Body of pancreas (tissue), 4 donors: ENCODE measurements around the gene PRSS16.
"Not testable (repeated sequence)": the region's sequence is repeated elsewhere in the genome, so short reads cannot be mapped to it uniquely, and the experiment has no call there.

Experiments used
- CTCF ChIP-seq, 7 experiments: fragments of 450-650 bp in 4 of 7; fragments of 200-600 bp in 3 of 7; sonication (generic) in 3 of 7; IDR thresholded peaks; one replicate each; pipeline ENCODE4 v1.5.1; 2016 to 2019; ENCODE audit warnings: antibody characterized with exemption in 7 of 7
- POLR2A ChIP-seq, 3 donors: fragments of 450-650 bp; IDR thresholded peaks; one replicate each; pipeline ENCODE4 v1.6.1; 2016; ENCODE audit warnings: antibody characterized with exemption in 3 of 3, mild to moderate bottlenecking in 2 of 3

- TF ChIP-seq CTCF, POLR2A (IDR thresholded peaks at IDR 0.05): not testable (repeated sequence)
These were observed 24.5 kb upstream of the PRSS16 start for GRCh38 chr6:27222971-27223370.
